GM19452 (cell line): ENCODE measurements around the gene KLHL41.

Experiments used
- ATAC-seq: cut with Tn5 transposase; IDR thresholded peaks from one replicate; pipeline ENCODE4 v1.9.1; 2021; ENCODE audit not compliant: unreplicated experiment

KLHL41 gene

GRCh38 chr2:169509298-169509885 lies at the start of gene KLHL41:
KLHL41 (plus strand) TSS chr2:169509702; CDS start chr2:169509779, 77 bp downstream.
- ATAC-seq: no peak

GRCh38 chr2:169461143-169461542 lies 48.4 kb upstream of the KLHL41 start:
- no peak for ATAC-seq

GRCh38 chr2:169462896-169463695 lies 46.4 kb upstream of the KLHL41 start:
- no peak for ATAC-seq

- no peak for ATAC-seq
These were observed 45.0 kb upstream of the KLHL41 start for GRCh38 chr2:169464466-169464865.

- no peak for ATAC-seq
These were observed 44.6 kb upstream of the KLHL41 start for GRCh38 chr2:169464882-169465281.

GRCh38 chr2:169468841-169469240 lies 40.7 kb upstream of the KLHL41 start:
- no peak for ATAC-seq

GRCh38 chr2:169469952-169470572 lies 39.4 kb upstream of the KLHL41 start:
- ATAC-seq: no peak

GRCh38 chr2:169472249-169472648 lies 37.3 kb upstream of the KLHL41 start:
- ATAC-seq: no peak

- no peak for ATAC-seq
These were observed 33.0 kb upstream of the KLHL41 start for GRCh38 chr2:169476459-169476858.

GRCh38 chr2:169478339-169478738 lies 31.2 kb upstream of the KLHL41 start:
- ATAC-seq: no peak

- no peak for ATAC-seq
These were observed 30.7 kb upstream of the KLHL41 start for GRCh38 chr2:169478745-169479256.

- peak; percentile 97 for ATAC-seq
These were observed 30.0 kb upstream of the KLHL41 start, which contains the start of gene BBS5 for GRCh38 chr2:169479257-169480078. BBS5 (plus strand) TSS chr2:169479494; CDS start chr2:169479554, 60 bp downstream.

- ATAC-seq: no peak
These were observed 29.4 kb upstream of the KLHL41 start for GRCh38 chr2:169480079-169480465.

- no peak for ATAC-seq
These were observed 23.8 kb upstream of the KLHL41 start for GRCh38 chr2:169485650-169486138.

GRCh38 chr2:169486487-169486886 lies 23.0 kb upstream of the KLHL41 start:
- ATAC-seq: no peak

- no peak for ATAC-seq
These were observed 18.7 kb upstream of the KLHL41 start for GRCh38 chr2:169490834-169491233.

- ATAC-seq: no peak
These were observed 18.1 kb upstream of the KLHL41 start for GRCh38 chr2:169491378-169491777.

- no peak for ATAC-seq
These were observed 16.1 kb upstream of the KLHL41 start for GRCh38 chr2:169493360-169493759.

GRCh38 chr2:169495310-169495928 lies 14.1 kb upstream of the KLHL41 start:
- ATAC-seq: no peak

- ATAC-seq: no peak
These were observed 4.9 kb upstream of the KLHL41 start for GRCh38 chr2:169504651-169505050.
